Measurements from ENCODE around the gene WIF1.

Gene WIF1, protein sequence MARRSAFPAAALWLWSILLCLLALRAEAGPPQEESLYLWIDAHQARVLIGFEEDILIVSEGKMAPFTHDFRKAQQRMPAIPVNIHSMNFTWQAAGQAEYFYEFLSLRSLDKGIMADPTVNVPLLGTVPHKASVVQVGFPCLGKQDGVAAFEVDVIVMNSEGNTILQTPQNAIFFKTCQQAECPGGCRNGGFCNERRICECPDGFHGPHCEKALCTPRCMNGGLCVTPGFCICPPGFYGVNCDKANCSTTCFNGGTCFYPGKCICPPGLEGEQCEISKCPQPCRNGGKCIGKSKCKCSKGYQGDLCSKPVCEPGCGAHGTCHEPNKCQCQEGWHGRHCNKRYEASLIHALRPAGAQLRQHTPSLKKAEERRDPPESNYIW

DNA sequence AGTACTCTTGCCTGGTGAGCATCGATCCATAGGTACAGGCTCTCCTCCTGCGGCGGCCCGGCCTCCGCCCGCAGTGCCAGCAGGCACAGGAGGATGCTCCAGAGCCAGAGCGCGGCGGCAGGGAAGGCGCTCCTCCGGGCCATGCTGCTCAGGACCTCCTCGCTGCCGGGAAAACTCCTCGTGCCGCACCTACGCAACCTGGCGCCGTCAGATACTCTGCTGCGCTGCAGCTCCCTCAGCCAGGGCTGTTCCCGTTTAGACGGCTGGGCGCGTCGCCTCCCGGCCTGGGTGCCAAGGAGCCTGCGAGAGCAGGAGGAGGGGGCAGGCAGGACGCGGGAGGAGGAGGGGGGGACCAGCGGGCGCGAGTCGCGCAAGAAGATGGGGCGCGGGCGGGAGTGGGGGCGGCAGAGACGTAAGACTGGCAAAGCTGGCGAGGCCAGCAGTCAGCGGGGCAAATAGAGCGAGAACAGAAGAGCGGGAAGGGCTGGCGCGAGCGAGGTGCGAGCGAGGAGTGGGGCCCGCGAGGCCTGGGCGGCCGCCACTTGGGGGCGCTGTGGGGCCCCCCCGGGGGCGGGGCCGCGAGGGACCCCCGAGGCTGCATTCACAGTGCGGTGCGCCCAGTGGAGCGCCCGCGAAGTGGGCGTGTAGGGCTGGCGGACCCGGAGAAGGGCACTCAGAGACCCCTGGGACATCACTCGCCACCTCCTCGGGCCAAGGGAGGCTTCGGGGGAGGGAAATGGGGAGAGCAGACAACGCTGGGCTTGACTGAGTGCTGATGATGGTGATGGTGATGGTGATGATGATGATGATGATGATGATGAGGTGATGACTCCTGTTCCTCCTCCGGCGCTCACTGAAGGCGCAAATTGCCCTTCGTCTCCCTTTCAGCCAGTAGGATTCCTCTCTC is at the start of gene WIF1:
Gene WIF1, minus strand, starts transcription at position 257 of the 907 bp plus-strand sequence. Its CDS starts 114 bp downstream, at position 143.
- no peak for DNase-seq (ENCODE audit: low read depth in 2 of 2)

DNA sequence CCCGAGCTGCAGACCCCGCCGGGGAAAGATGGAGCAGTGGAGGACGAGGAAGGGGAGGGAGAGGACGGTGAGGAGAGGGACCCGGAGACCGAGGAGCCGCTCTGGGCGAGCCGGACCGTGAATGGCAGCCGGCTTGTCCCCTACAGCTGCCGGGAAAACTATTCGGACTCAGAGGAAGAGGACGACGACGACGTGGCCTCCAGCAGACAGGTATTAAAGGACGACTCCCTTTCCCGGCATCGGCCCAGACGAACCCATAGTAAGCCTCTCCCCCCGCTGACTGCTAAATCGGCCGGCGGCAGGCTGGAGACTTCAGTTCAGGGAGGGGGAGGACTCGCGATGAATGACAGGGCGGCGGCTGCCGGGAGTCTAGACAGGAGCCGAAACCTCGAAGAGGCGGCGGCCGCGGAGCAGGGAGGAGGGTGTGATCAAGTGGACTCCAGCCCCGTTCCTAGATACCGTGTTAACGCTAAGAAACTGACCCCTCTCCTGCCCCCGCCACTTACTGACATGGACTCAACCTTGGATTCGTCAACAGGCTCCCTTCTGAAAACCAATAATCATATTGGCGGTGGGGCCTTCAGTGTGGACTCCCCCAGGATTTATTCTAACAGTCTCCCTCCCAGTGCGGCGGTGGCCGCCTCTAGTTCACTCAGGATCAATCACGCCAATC is 49.2 kb upstream of the WIF1 start:
- DNase-seq (ENCODE audit: low read depth in 2 of 2), result no peak

DNA sequence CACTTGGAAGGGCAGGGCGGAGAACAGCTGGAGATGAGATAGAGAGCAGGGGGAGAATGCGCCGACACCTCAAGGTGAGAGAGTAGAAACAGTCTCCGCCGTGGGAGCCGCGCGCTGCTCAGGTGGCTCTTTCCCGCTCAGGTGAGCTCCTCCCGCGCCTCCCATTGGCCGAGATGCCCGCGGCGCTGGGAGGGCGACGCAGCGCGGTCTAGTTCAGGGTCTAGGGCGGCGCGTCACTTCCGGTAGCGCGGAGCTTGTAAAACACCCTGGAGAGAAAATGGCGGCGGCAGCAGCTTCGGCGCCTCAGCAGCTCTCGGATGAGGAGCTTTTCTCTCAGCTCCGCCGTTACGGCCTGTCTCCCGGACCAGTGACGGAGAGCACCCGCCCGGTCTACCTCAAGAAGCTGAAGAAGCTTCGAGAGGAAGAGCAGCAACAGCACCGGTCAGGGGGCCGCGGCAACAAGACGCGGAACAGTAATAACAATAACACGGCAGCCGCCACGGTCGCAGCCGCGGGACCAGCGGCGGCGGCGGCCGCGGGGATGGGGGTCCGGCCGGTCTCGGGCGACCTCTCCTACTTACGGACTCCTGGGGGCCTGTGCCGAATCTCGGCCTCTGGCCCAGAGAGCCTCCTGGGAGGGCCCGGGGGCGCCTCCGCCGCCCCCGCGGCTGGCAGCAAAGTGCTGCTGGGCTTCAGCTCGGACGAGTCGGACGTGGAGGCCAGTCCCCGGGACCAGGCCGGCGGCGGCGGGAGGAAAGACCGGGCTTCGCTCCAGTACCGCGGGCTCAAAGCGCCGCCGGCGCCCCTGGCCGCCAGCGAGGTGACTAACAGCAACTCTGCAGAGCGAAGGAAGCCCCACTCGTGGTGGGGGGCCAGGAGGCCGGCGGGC is 48.5 kb upstream of the WIF1 start, which contains the start of gene LEMD3:
Gene LEMD3, plus strand, starts transcription at position 264 of the 889 bp plus-strand sequence. Its CDS starts 14 bp downstream, at position 278.
- DNase-seq (ENCODE audit: low read depth in 2 of 2), result peak; percentile 70 to 71

DNA sequence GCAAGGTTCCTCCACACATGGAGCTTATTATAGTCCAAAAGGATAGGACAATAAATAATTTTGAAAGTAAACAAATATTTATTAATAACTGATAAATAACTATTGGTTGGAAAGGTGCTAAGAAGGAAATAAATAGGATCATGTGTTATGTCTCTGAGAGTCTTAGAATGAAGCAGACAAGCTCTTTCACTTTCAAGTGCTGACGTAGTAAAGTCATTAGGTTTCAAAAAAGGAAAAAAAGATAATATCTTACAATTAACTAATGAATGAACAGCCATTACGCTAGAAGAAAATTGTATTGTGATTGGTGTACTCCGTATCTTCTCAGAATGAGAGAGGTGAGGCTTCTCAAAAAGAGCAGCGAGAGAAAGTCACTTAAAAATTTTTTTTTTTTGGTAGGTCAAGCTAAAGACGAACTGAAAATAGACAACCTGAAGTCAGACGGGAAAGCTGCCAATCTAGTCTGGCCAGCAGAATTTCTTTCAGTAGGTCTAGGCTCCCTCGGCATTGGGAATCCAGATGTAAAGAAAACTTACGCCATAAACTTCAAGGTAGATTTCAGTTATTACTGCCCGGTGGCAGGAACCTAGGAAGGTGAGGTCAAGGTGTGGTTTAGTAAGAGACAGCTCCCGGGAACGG is 47.7 kb upstream of the WIF1 start:
- DNase-seq (ENCODE audit: low read depth in 2 of 2), result no peak

DNA sequence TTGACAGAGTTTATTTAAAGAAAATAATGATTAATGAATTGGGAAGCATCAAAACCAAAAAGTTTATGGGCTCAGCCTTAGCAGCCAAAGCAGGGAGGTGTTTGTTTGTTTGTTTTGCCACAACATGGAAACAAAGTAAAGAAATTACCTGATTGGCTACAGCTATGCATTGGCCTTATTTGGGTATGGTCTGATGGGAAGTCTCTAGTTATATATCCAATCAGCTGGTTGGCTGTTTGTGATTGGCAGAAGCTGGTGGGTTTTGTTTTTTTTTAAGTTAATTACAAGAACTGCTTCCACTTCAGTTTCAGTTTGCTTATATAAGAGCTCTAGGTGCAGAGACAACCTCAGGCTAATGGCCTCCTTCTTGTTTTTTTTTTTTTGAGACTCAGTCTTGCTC is 43.7 kb upstream of the WIF1 start:
- no peak for DNase-seq (ENCODE audit: low read depth in 2 of 2)

DNA sequence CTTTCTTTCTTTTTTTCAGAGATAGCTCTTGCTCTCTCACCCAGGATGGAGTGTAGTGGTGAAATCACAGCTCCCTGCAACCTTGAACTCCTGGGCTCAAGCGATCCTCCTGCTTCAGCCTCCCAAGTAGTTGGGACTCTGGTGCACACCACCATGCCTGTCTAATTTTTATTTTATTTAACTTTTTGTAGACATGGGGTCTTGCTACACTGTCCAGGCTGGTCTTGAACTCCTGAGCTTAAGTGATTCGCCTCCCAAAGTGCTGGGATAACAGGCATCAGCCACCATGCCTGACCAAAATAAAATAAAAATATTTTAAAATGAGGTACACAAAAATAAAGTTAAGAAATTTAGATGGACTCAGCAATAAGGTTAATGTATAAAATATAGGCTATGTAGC is 43.1 kb upstream of the WIF1 start:
- no peak for DNase-seq (ENCODE audit: low read depth in 2 of 2)

DNA sequence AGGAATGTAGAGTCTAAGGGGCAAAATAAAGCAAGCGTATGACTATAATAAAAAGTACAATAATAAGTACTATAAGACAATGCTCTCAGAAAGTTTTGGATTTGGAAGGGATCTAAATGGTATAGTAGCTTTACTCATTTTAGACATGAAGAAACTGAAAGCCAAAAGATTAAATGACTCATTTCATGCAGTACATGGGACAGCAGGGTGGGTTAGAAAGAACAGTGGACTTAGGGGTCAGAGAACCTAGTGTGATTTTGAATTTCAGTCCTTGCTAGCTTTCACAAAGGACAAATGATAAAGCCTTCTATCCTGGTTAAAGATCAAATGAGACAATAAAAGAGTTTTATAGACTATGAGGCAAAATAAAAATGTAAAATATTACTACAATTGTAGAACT is 41.5 kb upstream of the WIF1 start:
- no peak for DNase-seq (ENCODE audit: low read depth in 2 of 2)

DNA sequence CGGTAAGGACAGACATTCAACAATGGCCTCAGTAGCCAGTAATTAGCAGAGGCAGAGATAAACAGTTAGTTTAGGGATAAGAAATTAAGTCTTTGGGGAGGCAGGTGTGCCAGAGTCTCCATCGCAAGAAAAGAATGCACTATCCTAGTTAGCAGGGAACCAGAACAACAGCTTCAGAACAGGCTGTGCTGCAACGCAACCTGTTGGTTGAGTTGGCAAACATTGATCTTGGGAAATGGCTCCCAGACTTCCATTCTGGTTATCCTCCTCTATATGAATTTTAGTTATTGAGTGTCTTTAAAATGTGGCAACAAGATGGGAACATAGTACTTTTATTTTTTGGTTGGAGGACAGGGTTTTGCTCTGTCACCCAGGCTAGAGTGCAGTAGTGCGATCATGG is 36.0 kb upstream of the WIF1 start:
- no peak for DNase-seq (ENCODE audit: low read depth in 2 of 2)

DNA sequence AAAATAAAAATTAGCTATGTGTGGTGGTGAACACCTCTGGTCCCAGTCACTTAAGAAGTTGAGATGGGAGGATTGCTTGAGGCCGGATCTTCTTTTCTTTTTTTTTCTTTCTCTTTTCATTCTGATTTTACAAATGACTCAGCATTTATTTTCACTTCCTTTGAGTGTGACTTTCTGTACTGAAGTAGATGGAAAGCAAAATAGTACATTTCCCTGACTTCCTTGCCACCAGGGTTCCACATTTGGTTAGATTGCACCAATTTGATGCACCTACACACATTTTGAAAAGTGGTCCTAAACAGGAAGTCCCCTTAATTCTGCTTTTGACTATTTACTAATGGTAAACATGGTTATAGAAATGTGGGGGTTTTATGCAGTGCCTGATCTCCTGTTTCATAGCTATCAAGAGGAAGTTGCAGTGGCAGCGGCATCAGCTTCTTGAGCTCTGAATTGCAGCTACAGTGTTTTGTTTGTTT is 35.3 kb upstream of the WIF1 start:
- DNase-seq (ENCODE audit: low read depth in 2 of 2), result no peak

DNA sequence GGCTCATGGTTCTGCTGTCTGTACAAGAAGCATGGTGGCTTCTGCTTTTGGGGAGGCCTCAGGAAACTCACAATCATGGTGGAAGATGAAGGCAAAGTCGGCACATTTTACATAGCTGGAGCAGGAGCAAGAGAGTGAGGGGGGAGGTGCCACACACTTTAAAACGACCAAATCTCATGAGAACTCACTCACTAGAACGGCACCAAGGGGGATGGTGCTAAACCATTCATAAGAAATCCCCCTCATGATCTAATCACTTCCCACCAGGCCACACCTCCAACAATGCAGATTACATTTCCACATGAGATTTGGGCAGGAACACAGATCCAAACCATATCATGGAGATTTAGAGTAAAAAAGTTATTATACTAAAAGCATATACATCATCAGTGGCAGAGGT is 34.7 kb upstream of the WIF1 start:
- no peak for DNase-seq (ENCODE audit: low read depth in 2 of 2)

DNA sequence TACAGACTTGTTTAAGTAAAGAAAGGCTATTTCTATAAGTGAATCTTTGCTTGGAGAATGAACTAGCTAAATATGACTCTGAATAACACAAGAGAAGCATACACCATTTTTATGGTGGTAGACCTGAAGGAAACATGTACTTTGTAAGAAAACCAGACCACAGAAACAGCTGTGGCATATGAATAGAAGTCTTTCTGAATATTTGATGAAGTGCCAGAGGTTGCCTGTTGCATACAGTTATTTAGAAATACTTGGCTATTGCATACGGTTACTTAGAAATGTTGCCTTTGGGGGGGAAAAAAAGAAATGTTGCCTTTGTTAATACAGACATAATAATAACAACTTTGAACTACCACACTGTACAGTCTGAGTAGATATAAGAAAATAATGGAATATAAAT is 31.5 kb upstream of the WIF1 start:
- peak in 1 of 2 experiments; percentile 13 for DNase-seq (ENCODE audit: low read depth in 2 of 2)

DNA sequence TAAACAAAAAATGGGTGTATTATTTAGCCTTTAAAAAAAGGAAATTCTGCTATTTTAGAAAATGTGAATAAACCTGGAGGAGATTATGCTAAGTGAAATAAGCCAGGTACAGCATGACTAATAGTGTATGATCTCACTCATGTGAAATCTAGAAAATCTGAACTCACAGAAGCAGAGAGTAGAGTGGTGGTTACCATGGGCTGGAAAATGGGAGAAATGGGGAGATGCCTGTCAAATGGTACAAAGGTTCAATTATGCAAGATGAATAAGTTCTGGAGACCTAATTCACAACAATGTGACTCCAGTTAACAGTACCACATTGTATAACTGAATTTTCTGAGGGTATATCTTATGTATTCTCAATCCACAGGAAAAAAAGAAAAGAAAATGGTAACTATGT is 30.9 kb upstream of the WIF1 start:
- no peak for DNase-seq (ENCODE audit: low read depth in 2 of 2)

DNA sequence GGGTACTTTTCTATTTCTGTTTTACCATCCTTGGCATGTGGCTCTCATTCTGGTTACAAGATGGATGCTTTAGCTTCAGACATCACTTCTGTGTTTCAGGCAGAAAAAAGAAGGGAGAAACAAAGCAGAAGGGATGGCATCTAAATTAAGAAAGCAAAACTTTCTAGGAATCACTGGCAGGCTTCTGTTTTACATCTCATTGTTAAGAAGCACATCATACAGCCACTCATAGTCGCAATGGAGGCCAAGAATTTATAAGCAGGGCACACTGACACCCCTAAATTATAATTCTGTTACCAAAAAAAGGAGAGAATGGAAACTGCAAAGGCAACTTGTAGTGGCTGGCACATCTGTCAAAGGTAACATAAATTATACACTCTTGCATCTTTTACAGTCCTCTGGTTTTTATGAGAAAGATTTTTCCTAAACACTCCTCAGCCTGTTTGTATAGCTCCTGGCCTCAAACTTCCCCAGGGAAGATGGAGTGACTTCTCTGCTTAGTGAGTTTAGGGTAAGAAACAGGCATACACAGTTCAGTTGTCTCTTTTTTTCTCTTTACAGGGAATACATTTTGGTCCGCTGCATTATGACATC is 26.3 kb upstream of the WIF1 start:
- DNase-seq (ENCODE audit: low read depth in 2 of 2), result no peak

DNA sequence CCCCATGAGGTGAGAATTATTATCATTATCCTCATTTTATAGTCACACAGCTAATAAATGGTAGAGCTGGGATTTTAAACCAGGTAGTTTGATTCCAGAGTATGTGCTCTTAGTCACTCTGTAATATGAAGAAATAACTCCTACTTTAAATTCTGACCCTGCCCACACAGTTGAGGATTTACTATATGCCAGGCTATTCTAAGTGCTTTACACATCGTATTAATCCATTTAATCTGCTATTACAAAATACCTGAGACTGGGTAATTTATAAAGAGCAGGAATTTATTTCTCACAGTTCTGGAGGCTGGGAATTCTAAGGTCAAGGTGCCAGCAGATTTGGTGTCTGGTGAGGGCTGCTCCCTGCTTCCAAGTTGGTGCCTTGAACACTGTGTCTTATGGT is 19.6 kb upstream of the WIF1 start:
- DNase-seq (ENCODE audit: low read depth in 2 of 2), result no peak

DNA sequence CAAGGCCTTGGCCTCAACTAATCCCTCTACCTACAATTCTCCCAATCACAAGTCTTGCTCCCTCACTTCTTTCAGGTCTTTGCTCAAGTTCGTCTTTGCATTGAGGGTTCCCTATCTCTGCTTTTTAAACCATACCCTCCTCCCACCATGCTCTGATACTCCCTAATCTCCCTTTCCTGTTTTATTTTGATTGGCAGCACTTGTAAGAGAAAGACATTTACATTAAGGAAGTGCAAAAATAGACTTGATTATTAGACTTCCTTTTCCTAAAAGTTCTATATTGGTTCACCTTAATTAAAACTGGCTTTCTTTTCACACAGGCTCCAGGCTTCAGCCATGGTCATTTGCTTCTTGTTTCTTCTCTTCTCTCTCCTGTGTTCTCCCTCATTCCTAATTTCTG is 18.3 kb upstream of the WIF1 start:
- no peak for DNase-seq (ENCODE audit: low read depth in 2 of 2)

DNA sequence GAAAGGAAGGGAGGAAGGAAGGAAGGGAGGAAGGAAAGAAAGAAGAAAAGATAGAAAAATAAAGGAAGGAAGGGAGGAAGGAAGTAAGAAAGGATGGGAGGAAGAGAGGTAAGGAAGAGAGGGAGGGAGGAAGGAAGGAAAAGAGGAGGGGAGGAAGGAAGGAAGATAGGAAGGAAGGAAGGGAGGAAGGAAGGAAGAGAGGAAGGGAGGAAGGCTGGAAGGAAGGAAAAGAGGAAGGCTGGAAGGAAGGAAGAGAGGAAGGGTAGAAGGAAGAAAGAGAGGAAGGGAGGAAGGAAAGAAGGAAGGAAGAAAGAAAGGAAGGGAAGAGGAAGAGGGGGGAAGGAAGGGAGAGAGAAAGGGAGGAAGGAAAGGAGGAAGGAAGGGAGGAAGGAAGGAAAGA is 12.8 kb upstream of the WIF1 start:
- no peak for DNase-seq (ENCODE audit: low read depth in 2 of 2)

DNA sequence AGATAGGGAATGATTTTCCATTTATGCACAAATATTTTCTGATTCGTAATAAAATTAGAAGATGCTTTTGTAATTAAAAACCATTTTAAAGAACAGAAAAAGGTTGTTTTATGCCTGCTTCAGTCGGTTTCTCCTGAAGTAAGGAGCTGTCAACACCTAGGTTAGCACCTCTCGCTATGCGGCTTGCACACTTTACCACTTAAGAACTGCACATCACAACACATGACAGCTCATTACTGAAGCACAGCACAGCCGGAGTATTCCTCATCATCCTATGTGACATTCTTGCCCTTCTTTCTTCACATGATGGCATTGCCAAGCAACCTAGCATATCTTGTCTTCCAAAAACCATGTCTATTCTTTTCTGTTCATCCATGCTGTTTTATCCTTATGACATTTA is 5.4 kb upstream of the WIF1 start:
- no peak for DNase-seq (ENCODE audit: low read depth in 2 of 2)

DNA sequence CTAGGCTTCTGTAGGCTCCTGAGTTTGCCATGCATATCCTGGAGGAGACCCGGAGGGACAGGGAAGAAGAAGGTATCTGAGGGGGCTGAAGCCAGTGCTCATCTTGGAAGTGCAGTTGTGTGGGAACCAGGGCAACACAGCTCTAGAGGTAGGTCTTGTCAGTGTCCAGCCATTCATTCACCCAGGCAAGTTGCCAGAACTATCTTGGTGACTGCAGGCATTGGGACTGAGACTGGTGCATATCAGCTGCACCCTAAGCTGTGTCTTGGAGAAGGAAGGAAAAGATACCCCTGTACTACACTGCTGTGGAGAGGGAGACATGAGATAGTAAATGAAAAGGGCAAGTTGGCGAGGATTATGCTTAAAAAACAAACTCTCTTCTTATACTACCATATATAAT is 4.9 kb upstream of the WIF1 start:
- no peak for DNase-seq (ENCODE audit: low read depth in 2 of 2)

DNA sequence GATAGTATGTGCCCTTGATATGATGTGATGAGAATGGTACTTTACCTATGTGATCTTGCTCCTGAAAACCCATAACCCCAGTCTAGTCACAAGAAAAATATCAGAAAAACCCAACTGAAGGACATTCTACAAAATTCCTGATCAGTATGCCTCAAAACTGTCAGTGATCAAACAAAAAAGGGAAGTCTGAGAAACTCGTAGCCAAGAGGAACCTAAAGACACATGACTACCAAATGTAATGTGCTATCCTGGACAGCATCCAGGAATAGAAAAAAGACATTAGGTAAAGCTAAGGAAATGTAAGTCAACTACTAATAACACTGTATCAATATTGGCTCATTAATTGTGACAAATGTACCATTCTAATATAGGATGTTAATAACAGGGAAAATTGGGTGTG is 4.1 kb upstream of the WIF1 start:
- no peak for DNase-seq (ENCODE audit: low read depth in 2 of 2)

DNA sequence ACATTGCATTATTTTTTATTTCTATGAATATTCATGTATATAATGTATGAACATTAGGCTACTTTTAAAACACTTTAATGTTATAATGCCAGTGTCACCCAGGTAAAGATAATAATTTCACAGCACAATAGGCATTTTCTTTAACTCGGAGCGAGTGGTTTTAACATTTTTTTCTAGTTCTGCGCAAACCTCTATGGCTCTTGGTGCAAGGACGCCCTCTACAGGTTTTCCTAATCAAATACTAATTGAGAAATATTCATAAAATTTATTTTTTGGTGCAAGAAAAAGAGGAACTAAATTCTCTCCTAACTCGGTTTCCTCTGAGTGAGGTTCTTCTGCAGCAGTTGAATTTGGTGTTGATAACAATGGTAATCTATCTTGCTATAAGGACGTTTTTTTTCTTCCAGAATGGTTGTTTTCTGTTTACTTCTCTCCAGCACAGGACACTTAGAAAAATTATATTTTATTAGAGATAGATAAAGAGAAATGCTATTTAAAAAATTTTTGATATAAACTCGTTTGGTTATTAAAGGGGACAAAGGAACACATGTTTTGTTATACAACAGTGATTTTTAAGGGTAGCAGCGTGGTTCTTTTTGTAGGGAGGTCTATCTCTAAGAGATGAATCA is 2.4 kb upstream of the WIF1 start:
- DNase-seq (ENCODE audit: low read depth in 2 of 2), result peak; percentile 8 to 11
